Parathyroid adenoma (tissue), 2 donors: ENCODE data around the gene AUH.

ENCODE experiments used
- H2AFZ ChIP-seq: fragments of 300-600 bp; sonication (generic); one replicate; pipeline ENCODE4 v1.7.0; 2017; ENCODE audit warnings: antibody characterized with exemption, mild to moderate bottlenecking
- H3K27ac ChIP-seq: fragments of 300-600 bp; sonication (generic); one replicate; pipeline ENCODE4 v1.7.0; 2017
- H3K27me3 ChIP-seq: fragments of 300-600 bp; sonication (generic); one replicate; pipeline ENCODE4 v1.7.0; 2017; ENCODE audit warnings: low read length; ENCODE audit not compliant: control insufficient read depth, insufficient read depth
- H3K36me3 ChIP-seq: fragments of 300-600 bp; sonication (generic); one replicate; pipeline ENCODE4 v1.7.0; 2017; ENCODE audit warnings: low read length; ENCODE audit not compliant: control insufficient read depth, insufficient read depth
- H3K4me1 ChIP-seq: fragments of 300-600 bp; sonication (generic); one replicate; pipeline ENCODE4 v1.7.0; 2017; ENCODE audit warnings: control low read depth
- H3K4me2 ChIP-seq: fragments of 300-600 bp; sonication (generic); one replicate; pipeline ENCODE4 v1.7.0; 2017; ENCODE audit warnings: low read length
- H3K4me3 ChIP-seq: fragments of 300-600 bp; sonication (generic); one replicate; pipeline ENCODE4 v1.7.0; 2017; ENCODE audit warnings: low read depth, low read length
- H3K79me2 ChIP-seq: fragments of 300-600 bp; sonication (generic); one replicate; pipeline ENCODE4 v1.7.0; 2017; ENCODE audit warnings: control low read depth
- H3K9ac ChIP-seq: fragments of 300-600 bp; sonication (generic); one replicate; pipeline ENCODE4 v1.7.0; 2017; ENCODE audit warnings: mild to moderate bottlenecking
- H3K9me3 ChIP-seq: fragments of 300-600 bp; sonication (generic); one replicate; pipeline ENCODE4 v1.7.0; 2017; ENCODE audit warnings: low read length; ENCODE audit not compliant: control insufficient read depth
- CTCF ChIP-seq: fragments of 300-600 bp; sonication (generic); IDR thresholded peaks from one replicate; pipeline ENCODE4 v1.7.0; 2017; ENCODE audit warnings: antibody characterized with exemption, mild to moderate bottlenecking
- donor health status: primary hyperparathyroidism.

The AUH gene

GRCh38 chr9:91320299-91320698 lies 41.4 kb downstream of the AUH start:
- Histone ChIP-seq H3K36me3 (no peaks in the 10 kb centered on the region), H3K4me3 (no peak overlapping the region), H3K9ac (no peak overlapping the region), H3K9me3 (no peaks in the 10 kb centered on the region), H3K27ac (no peak overlapping the region), H2AFZ (no peak overlapping the region), H3K4me1 (no peaks in the 10 kb centered on the region), H3K79me2 (no peaks in the 10 kb centered on the region), H3K4me2 (no peak overlapping the region), H3K27me3 (no peaks in the 10 kb centered on the region)
- no peak for TF ChIP-seq CTCF

GRCh38 chr9:91316093-91316492 lies 45.6 kb downstream of the AUH start:
- no peak for TF ChIP-seq CTCF
- Histone ChIP-seq H3K4me2 (no peak overlapping the region), H3K79me2 (peaks cover 2% of the 10 kb centered on the region), H3K27me3 (no peaks in the 10 kb centered on the region), H2AFZ (no peak overlapping the region), H3K9me3 (no peaks in the 10 kb centered on the region), H3K4me3 (no peak overlapping the region), H3K36me3 (no peaks in the 10 kb centered on the region), H3K4me1 (no peaks in the 10 kb centered on the region), H3K27ac (no peak overlapping the region), H3K9ac (no peak overlapping the region)

GRCh38 chr9:91315191-91315590 lies 46.5 kb downstream of the AUH start:
- Histone ChIP-seq H3K36me3 (no peaks in the 10 kb centered on the region), H3K27me3 (no peaks in the 10 kb centered on the region), H3K4me1 (no peaks in the 10 kb centered on the region), H3K79me2 (peaks cover 2% of the 10 kb centered on the region), H3K4me2 (no peak overlapping the region), H3K4me3 (no peak overlapping the region), H3K27ac (no peak overlapping the region), H2AFZ (no peak overlapping the region), H3K9ac (no peak overlapping the region), H3K9me3 (no peaks in the 10 kb centered on the region)
- no peak for TF ChIP-seq CTCF

- H2AFZ ChIP-seq = no peak overlapping the region
- no peaks in the 10 kb centered on the region for H3K36me3 ChIP-seq
- no peak overlapping the region for H3K27ac ChIP-seq
- no peak for TF ChIP-seq CTCF
- H3K9me3 ChIP-seq = no peaks in the 10 kb centered on the region
- H3K4me3 ChIP-seq = no peak overlapping the region
- H3K9ac ChIP-seq = no peak overlapping the region
- H3K4me1 ChIP-seq = no peaks in the 10 kb centered on the region
- peaks cover 2% of the 10 kb centered on the region for H3K79me2 ChIP-seq
- H3K27me3 ChIP-seq = no peaks in the 10 kb centered on the region
- no peak overlapping the region for H3K4me2 ChIP-seq
Observed at GRCh38 chr9:91312717-91313325, 48.9 kb downstream of the AUH start.

GRCh38 chr9:91310037-91310436 lies 51.7 kb downstream of the AUH start:
- no peak overlapping the region for H2AFZ ChIP-seq
- TF ChIP-seq CTCF = no peak
- no peaks in the 10 kb centered on the region for H3K27me3 ChIP-seq
- H3K27ac ChIP-seq = no peak overlapping the region
- no peaks in the 10 kb centered on the region for H3K4me1 ChIP-seq
- no peak overlapping the region for H3K9ac ChIP-seq
- no peak overlapping the region for H3K4me2 ChIP-seq
- H3K79me2 ChIP-seq = peaks cover 2% of the 10 kb centered on the region
- no peak overlapping the region for H3K4me3 ChIP-seq
- H3K36me3 ChIP-seq = no peaks in the 10 kb centered on the region
- H3K9me3 ChIP-seq = no peaks in the 10 kb centered on the region
